ENCODE data around the gene ALG1L2. TPM values are rescaled to one million over a fixed set of nuclear protein-coding genes. Genes with fewer than 3 reads are reported as not detected.
"Not testable (repeated sequence)": the region's sequence is repeated elsewhere in the genome, so short reads cannot be mapped to it uniquely, and the experiment has no call there.

ALG1L2 gene
- polyA plus RNA-seq, 3 donors: not detected

GRCh38 chr3:130091958-130092357 is 10.3 kb downstream of the ALG1L2 start:
- DNase-seq: no peak
- Histone ChIP-seq H3K4me2 (replicated peaks; ENCODE audit: extremely low read depth, low read length, poor library complexity, severe bottlenecking) (no peak overlapping the region), H3K4me3 (replicated peaks in 1 of 3; ENCODE audit: low read depth in 2 of 3, low read length in 3 of 3) (no peak overlapping the region), H3K36me3 (replicated peaks in 1 of 2; ENCODE audit: control insufficient read depth in 1 of 2, insufficient read depth in 2 of 2, low read length in 2 of 2) (no peaks in the 10 kb centered on the region), H3K4me1 (ENCODE audit: control insufficient read depth in 1 of 2, insufficient read depth in 2 of 2, low read length in 2 of 2) (peaks cover 30 to 33% of the 10 kb centered on the region in 2 donors), H3K27ac (ENCODE audit: low read depth in 1 of 2, low read length in 2 of 2) (no peak overlapping the region), H3K9me3 (replicated peaks in 1 of 2; ENCODE audit: control insufficient read depth in 1 of 2, insufficient read depth in 1 of 2, low read length in 2 of 2) (no peaks in the 10 kb centered on the region), H3K27me3 (ENCODE audit: control insufficient read depth in 2 of 2, insufficient read depth in 2 of 2, low read length in 2 of 2) (no peaks in the 10 kb centered on the region), H3K9ac (ENCODE audit: insufficient read depth, low read length, poor library complexity, severe bottlenecking) (no peak overlapping the region), H3K79me2 (ENCODE audit: insufficient read depth, low read length) (no peaks in the 10 kb centered on the region), H4K20me1 (ENCODE audit: insufficient read depth, low read length) (no peaks in the 10 kb centered on the region), H2AFZ (ENCODE audit: insufficient read depth, low read depth, low read length, poor library complexity, severe bottlenecking) (no peak overlapping the region)
- intact Hi-C loops (cut with micrococcal nuclease): no loop called here
- Mint-ChIP-seq H3K4me1 (peaks cover 25% of the 10 kb centered on the region), H3K4me3 (no peak overlapping the region), H3K36me3 (no peaks in the 10 kb centered on the region), H3K9me3 (peaks cover 1 to 9% (median 7%) of the 10 kb centered on the region in 7 donors), H3K27me3 (ENCODE audit: low read depth in 3 of 3) (peaks cover 0 to 2% (median 1%) of the 10 kb centered on the region in 3 donors), H3K27ac (peak overlapping the region in 1 of 7 donors; percentile 28)
- WGBS (ENCODE audit: insufficient coverage): 98% methylated on average over 7 of the region's 14 CpGs
- TF ChIP-seq, protein P1, sequence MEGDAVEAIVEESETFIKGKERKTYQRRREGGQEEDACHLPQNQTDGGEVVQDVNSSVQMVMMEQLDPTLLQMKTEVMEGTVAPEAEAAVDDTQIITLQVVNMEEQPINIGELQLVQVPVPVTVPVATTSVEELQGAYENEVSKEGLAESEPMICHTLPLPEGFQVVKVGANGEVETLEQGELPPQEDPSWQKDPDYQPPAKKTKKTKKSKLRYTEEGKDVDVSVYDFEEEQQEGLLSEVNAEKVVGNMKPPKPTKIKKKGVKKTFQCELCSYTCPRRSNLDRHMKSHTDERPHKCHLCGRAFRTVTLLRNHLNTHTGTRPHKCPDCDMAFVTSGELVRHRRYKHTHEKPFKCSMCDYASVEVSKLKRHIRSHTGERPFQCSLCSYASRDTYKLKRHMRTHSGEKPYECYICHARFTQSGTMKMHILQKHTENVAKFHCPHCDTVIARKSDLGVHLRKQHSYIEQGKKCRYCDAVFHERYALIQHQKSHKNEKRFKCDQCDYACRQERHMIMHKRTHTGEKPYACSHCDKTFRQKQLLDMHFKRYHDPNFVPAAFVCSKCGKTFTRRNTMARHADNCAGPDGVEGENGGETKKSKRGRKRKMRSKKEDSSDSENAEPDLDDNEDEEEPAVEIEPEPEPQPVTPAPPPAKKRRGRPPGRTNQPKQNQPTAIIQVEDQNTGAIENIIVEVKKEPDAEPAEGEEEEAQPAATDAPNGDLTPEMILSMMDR (IDR thresholded peaks at IDR 0.05): no peak

DNA sequence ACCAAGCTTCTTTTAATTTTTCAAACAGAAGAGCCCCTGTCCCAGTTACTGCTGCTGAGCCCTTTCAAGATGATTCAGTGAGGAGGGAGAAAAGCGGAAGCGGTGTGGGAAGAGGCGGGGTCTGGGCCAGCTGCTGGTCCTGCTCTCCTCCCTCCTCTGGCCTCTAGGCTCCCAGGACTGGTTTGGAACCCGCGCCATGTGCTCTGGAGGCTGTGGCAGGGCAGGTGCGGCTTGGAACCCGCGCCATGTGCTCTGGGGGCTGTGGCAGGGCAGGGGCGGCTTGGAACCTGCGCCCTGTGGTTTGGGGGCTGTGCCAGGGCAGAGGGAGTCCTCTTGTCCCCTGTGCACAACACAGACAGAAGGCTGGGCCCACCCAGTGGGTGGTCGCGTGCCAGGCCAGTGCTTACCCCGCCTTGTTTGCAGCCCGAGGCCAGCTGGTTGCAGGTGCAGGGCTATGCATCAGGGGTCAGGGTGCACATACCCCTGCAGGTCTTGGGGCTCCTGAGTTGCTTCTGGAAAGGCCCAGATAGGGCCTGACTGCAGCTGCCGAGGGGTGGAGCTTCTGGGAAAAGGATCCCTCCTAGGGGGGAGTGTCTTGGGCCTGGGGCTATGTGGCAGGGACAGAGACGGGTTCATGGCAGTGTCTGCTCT is 12.2 kb downstream of the ALG1L2 start:
- TF ChIP-seq, protein P1 (IDR thresholded peaks at IDR 0.05): no peak
- Histone ChIP-seq H3K9ac (ENCODE audit: insufficient read depth, low read length, poor library complexity, severe bottlenecking) (no peak overlapping the region), H3K36me3 (replicated peaks in 1 of 2; ENCODE audit: control insufficient read depth in 1 of 2, insufficient read depth in 2 of 2, low read length in 2 of 2) (no peaks in the 10 kb centered on the region), H3K9me3 (replicated peaks in 1 of 2; ENCODE audit: control insufficient read depth in 1 of 2, insufficient read depth in 1 of 2, low read length in 2 of 2) (no peaks in the 10 kb centered on the region), H3K27ac (ENCODE audit: low read depth in 1 of 2, low read length in 2 of 2) (peak overlapping the region; percentile 9 to 36), H4K20me1 (ENCODE audit: insufficient read depth, low read length) (no peaks in the 10 kb centered on the region), H3K4me2 (replicated peaks; ENCODE audit: extremely low read depth, low read length, poor library complexity, severe bottlenecking) (peak overlapping the region; percentile 61), H3K79me2 (ENCODE audit: insufficient read depth, low read length) (no peaks in the 10 kb centered on the region), H3K4me1 (ENCODE audit: control insufficient read depth in 1 of 2, insufficient read depth in 2 of 2, low read length in 2 of 2) (peaks cover 30 to 33% of the 10 kb centered on the region in 2 donors), H3K4me3 (replicated peaks in 1 of 3; ENCODE audit: low read depth in 2 of 3, low read length in 3 of 3) (peak overlapping the region in 2 of 3 experiments; percentile 24 to 67), H3K27me3 (ENCODE audit: control insufficient read depth in 2 of 2, insufficient read depth in 2 of 2, low read length in 2 of 2) (no peaks in the 10 kb centered on the region), H2AFZ (ENCODE audit: insufficient read depth, low read depth, low read length, poor library complexity, severe bottlenecking) (peak overlapping the region; percentile 61)
- peak overlapping the region; percentile 59 to 81 for H3K4me3 Mint-ChIP-seq
- intact Hi-C loops (cut with micrococcal nuclease): no loop called here
- H3K36me3 Mint-ChIP-seq: peaks cover 0 to 3% of the 10 kb centered on the region in 2 donors
- whole genome bisulfite sequencing (ENCODE audit: insufficient coverage): 2% methylated on average over 10 of the region's 16 CpGs
- DNase-seq: peak; percentile 52 to 66 (median 55)
- no peaks in the 10 kb centered on the region for H3K9me3 Mint-ChIP-seq
- peak overlapping the region in 6 of 7 donors; percentile 19 to 78 (median 70) for H3K27ac Mint-ChIP-seq
- peaks cover 0 to 2% (median 1%) of the 10 kb centered on the region in 3 donors for H3K27me3 Mint-ChIP-seq (ENCODE audit: low read depth in 3 of 3)
- peaks cover 27% of the 10 kb centered on the region for H3K4me1 Mint-ChIP-seq

- Histone ChIP-seq H2AFZ (ENCODE audit: insufficient read depth, low read depth, low read length, poor library complexity, severe bottlenecking) (peak overlapping the region; percentile 61), H3K4me2 (replicated peaks; ENCODE audit: extremely low read depth, low read length, poor library complexity, severe bottlenecking) (peak overlapping the region; percentile 61), H3K4me1 (ENCODE audit: control insufficient read depth in 1 of 2, insufficient read depth in 2 of 2, low read length in 2 of 2) (peaks cover 30 to 33% of the 10 kb centered on the region in 2 donors), H3K4me3 (replicated peaks in 1 of 3; ENCODE audit: low read depth in 2 of 3, low read length in 3 of 3) (peak overlapping the region in 1 of 3 experiments; percentile 67)
- H3K27ac Mint-ChIP-seq: peak overlapping the region in 4 of 7 donors; percentile 40 to 78 (median 72)
- 0% methylated on average over 3 of the region's 11 CpGs for WGBS (ENCODE audit: insufficient coverage)
- H3K36me3 ChIP-seq (replicated peaks in 1 of 2; ENCODE audit: control insufficient read depth in 1 of 2, insufficient read depth in 2 of 2, low read length in 2 of 2); H3K27me3 Mint-ChIP-seq (ENCODE audit: low read depth in 3 of 3); H3K9me3 Mint-ChIP-seq; H3K27me3 ChIP-seq (ENCODE audit: control insufficient read depth in 2 of 2, insufficient read depth in 2 of 2, low read length in 2 of 2); intact Hi-C loops (cut with micrococcal nuclease); H3K79me2 ChIP-seq (ENCODE audit: insufficient read depth, low read length); H3K27ac ChIP-seq (ENCODE audit: low read depth in 1 of 2, low read length in 2 of 2); H3K9ac ChIP-seq (ENCODE audit: insufficient read depth, low read length, poor library complexity, severe bottlenecking); H3K36me3 Mint-ChIP-seq; H3K9me3 ChIP-seq (replicated peaks in 1 of 2; ENCODE audit: control insufficient read depth in 1 of 2, insufficient read depth in 1 of 2, low read length in 2 of 2); H4K20me1 ChIP-seq (ENCODE audit: insufficient read depth, low read length): not testable (repeated sequence)
- H3K4me1 Mint-ChIP-seq: peaks cover 27% of the 10 kb centered on the region
- DNase-seq: peak; percentile 30 to 54 (median 34)
- peak overlapping the region; percentile 59 to 81 for H3K4me3 Mint-ChIP-seq
Measured at GRCh38 chr3:130094491-130094941, 12.9 kb downstream of the ALG1L2 start.
